ENCODE measurements around the gene SGO2.

- TF ChIP-seq EZH2 (IDR thresholded peaks at IDR 0.05; ENCODE audit: borderline replicate concordance, insufficient read depth, low read depth, low read length, poor library complexity, severe bottlenecking): no peak
- no peak for TF ChIP-seq CTCF (IDR thresholded peaks at IDR 0.05)
These were observed 99.3 kb downstream of the SGO2 start for GRCh38 chr2:200625282-200625681.
